Gastrocnemius medialis (tissue), 4 donors: ENCODE data around the gene RGMA.

ENCODE experiments used
- CTCF ChIP-seq, 5 experiments: fragments of 450-650 bp in 3 of 5; fragments of 200-600 bp in 2 of 5; sonication (generic) in 2 of 5; IDR thresholded peaks in 4 of 5; conservative IDR thresholded peaks in 1 of 5; 1 replicate in 4 of 5; 2 replicates in 1 of 5; pipeline ENCODE4 v1.5.1; 2016 to 2019; ENCODE audit warnings: antibody characterized with exemption in 5 of 5, mild to moderate bottlenecking in 3 of 5, moderate library complexity in 3 of 5
- POLR2A ChIP-seq, 2 donors: fragments of 450-650 bp; IDR thresholded peaks; one replicate each; pipeline ENCODE4 v1.6.1; 2017; ENCODE audit warnings: antibody characterized with exemption in 2 of 2, mild to moderate bottlenecking in 2 of 2, moderate library complexity in 2 of 2

- TF ChIP-seq POLR2A (IDR thresholded peaks at IDR 0.05) (no peak), CTCF (IDR thresholded peaks at IDR 0.05 in 4 of 5, conservative IDR thresholded peaks at IDR 0.05 in 1 of 5) (no peak)
Measured at GRCh38 chr15:93131485-93132095, 42.6 kb upstream of the RGMA start.
